Jurkat, Clone E6-1 (cell line): Measurements from ENCODE around the gene PIM2.

ENCODE experiments used
- DNase-seq: peaks from one replicate; pipeline ENCODE4 v3.0.0-alpha.2; 2011; ENCODE audit warnings: low read depth, low spot score
- H3K4me3 ChIP-seq: 2 replicates; pipeline ENCODE4 v1.5.1; 2011; ENCODE audit warnings: mild to moderate bottlenecking, low read length, control low read depth, moderate library complexity

Gene PIM2

GRCh38 chrX:48911412-48912182, 7.2 kb downstream of the PIM2 start, which contains the start of gene SLC35A2:
Gene SLC35A2 (minus strand): TSS chrX:48911646. CDS start chrX:48911636, 10 bp downstream.
- peak within 1 kb of the TSS; percentile 70 for H3K4me3 ChIP-seq
- peak; percentile 76 for DNase-seq

DNA sequence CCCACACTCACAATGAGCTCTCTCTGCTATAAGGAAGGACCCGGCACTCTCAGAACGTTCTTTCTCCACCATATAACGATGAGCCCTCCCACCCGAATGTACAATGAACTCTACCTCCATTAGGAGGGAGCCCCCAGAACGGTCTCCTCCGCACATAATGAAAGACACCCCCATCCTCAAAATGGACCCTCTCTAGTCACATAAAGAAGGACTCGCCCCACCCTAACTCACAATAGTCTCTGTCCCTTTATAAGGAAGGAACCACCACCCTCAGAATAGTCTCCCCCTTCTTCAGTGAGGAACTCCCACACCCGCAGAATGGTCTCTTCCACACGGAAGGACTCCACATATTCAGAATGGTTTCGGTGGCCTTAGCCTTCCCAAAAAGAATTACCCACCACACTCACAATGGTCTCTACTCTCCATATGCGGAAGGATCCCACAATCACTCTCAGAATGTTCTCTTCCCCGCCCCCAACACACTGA, 7.9 kb downstream of the PIM2 start:
- peak overlapping the region; percentile 70 for H3K4me3 ChIP-seq
- no peak for DNase-seq

GRCh38 chrX:48909703-48910294, 9.0 kb downstream of the PIM2 start:
- no peak for DNase-seq
- no peak overlapping the region for H3K4me3 ChIP-seq

GRCh38 chrX:48908600-48908999, 10.2 kb downstream of the PIM2 start:
- DNase-seq = no peak
- no peak overlapping the region for H3K4me3 ChIP-seq

- H3K4me3 ChIP-seq = no peak overlapping the region
- DNase-seq = no peak
Measured at GRCh38 chrX:48905090-48905790, 13.6 kb downstream of the PIM2 start.

GRCh38 chrX:48904626-48905025, 14.2 kb downstream of the PIM2 start:
- H3K4me3 ChIP-seq = no peak overlapping the region
- no peak for DNase-seq

DNA sequence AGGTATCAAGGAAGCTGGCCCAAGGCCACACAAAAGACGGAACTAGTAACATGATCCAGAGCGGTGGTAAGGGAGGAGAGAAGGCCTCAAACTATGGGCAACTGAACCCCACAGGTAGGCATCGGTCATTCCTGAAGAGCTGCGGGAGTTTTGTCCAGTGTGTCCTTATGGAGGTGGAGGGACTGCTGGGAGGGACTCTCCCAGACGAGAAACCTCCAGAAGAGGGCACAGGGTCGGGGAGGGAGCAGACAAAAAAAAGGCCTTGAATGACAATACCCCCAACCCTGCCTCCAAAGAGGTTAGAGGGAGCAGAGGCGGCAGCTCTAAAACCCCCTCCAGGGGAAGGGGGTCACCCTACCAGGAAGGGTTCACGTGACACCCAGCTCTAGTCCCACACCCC, 14.6 kb downstream of the PIM2 start:
- H3K4me3 ChIP-seq = no peak overlapping the region
- DNase-seq = no peak

- DNase-seq = no peak
- H3K4me3 ChIP-seq = no peak overlapping the region
Measured at GRCh38 chrX:48903290-48903689, 15.5 kb downstream of the PIM2 start.

- DNase-seq = no peak
- H3K4me3 ChIP-seq = no peak overlapping the region
Measured at GRCh38 chrX:48902776-48903175, 16.0 kb downstream of the PIM2 start.

DNA sequence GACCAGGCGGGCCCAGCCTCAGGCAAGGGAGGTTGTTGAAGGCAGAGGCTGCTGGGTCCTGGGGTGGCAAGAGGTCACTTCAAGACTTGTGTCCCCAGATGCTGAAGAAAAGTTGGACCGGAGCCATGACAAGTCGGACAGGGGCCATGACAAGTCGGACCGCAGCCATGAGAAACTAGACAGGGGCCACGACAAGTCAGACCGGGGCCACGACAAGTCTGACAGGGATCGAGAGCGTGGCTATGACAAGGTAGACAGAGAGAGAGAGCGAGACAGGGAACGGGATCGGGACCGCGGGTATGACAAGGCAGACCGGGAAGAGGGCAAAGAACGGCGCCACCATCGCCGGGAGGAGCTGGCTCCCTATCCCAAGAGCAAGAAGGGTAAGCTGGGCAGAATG, 16.7 kb downstream of the PIM2 start:
- no peak for DNase-seq
- H3K4me3 ChIP-seq = no peak overlapping the region

- no peak for DNase-seq
- H3K4me3 ChIP-seq = no peak overlapping the region
Measured at GRCh38 chrX:48901069-48901468, 17.8 kb downstream of the PIM2 start.

DNA sequence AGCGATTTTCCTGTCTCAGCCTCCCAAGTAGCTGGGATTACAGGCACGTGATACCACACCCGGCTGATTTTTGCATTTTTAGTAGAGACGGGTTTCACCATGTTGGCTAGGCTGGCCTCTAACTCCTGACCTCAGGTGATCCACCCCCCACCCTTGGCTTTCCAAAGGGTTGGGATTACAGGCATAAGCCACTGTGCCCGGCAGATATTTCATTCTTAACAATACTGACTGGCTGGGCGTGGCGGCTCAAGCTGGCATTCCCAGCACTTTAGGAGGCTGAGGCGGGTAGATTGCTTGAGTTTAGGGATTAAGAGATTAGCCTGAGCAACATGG, 19.8 kb downstream of the PIM2 start:
- H3K4me3 ChIP-seq = peak overlapping the region; percentile 83; the same call in 1 of the 2 replicates

GRCh38 chrX:48897625-48898306, 21.1 kb downstream of the PIM2 start, which contains the start of the genes PQBP1 and TIMM17B:
Gene PQBP1 (plus strand): TSS chrX:48897930. CDS start chrX:48898510, 580 bp downstream.
Gene TIMM17B (minus strand): TSS chrX:48897768. CDS start chrX:48897749, 19 bp downstream.
- DNase-seq = peak; percentile 95
- H3K4me3 ChIP-seq = peak within 1 kb of the TSS; percentile 83

More for the DNA sequence above, 19.8 kb downstream of the PIM2 start:
- DNase-seq = no peak

GRCh38 chrX:48897157-48897624, 21.6 kb downstream of the PIM2 start:
- peak overlapping the region; percentile 83 for H3K4me3 ChIP-seq
- DNase-seq = no peak

GRCh38 chrX:48896611-48897011, 22.2 kb downstream of the PIM2 start:
- peak overlapping the region; percentile 83 for H3K4me3 ChIP-seq
- DNase-seq = no peak

DNA sequence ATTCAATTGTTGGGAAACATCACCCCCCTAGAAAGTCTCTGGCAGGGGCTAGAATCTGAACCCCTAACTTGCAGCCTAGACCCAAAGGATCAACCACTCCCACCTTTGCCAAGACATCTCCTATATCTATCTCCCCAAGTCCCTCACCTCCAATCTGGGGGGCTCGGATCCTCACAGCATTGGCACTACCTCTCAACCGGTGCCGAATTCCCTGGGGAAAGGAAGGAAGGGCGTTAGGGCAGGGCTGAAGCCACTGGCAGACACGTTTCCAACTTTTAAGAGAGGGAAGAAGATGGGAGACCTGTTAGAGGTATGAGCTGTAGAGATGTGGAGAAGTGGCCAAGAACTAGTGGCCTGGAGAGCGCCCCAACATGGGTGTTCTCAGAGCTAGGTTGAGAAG, 23.9 kb downstream of the PIM2 start:
- no peak overlapping the region for H3K4me3 ChIP-seq
- no peak for DNase-seq

DNA sequence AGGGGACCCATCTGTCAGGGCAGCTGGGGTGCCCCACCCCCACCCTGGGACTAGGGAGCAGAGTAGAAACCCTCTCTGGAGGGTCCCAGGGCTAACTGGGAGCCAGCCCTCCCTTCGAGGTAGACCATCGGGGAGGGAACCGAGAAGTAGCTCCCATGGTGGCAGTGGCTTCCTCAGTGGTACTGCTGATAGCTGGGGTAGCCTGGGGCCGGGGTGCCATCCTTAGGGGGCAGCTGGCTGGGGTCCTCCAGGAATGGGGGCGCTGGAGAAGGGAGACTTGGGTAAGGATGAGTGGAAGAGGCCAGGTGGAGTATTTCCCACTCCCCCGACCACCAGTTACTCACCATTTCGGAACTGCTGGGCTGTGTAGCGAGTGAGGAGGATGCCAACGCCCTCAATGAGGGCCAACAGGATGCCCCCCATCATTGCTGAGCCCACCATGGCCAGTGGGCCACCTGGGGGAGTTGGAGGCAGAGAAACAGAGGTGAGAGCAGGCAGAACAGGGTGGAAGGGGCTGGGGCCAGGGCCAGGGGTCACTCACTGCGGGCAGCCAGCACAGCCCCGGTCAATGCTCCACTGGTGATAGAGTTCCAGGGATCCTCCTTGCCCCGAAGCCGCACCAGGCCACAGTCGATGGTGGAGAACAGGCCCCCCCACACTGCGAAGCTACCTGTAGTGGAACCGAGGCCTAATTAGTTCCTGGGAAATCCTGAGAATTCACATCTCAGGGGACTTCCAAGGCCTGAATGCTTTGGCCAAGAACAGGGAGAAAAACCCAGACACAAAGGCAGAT, 25.1 kb downstream of the PIM2 start:
- no peak for DNase-seq
- no peak overlapping the region for H3K4me3 ChIP-seq

GRCh38 chrX:48892896-48893295, 25.9 kb downstream of the PIM2 start:
- no peak overlapping the region for H3K4me3 ChIP-seq
- DNase-seq = no peak
